Panc1 (cell line): ENCODE measurements around the gene NEURL1B. TPM values are rescaled to one million over a fixed set of nuclear protein-coding genes. Genes with fewer than 3 reads are reported as not detected.

ENCODE experiments used
- ATAC-seq: fragments of 200-7000 bp; cut with Tn5 transposase; 2 replicates; pipeline ENCODE4 v1.9.1; 2020; ENCODE audit warnings: mild to moderate bottlenecking, moderate library complexity
- BruUV-seq: library from RNA; stranded (reverse); fragments of 400-500 nt; replicated peaks from 2 replicates; lab custom pipeline; 2021; lab: Mats Ljungman, UMichigan
- CTCF ChIA-PET: fragments of 300-600 bp; sonication (Branson Sonifier 250); formaldehyde crosslinking; loops from one replicate; lab custom pipeline; 2022; ENCODE audit warnings: antibody characterized with exemption; lab: Charles Lee
- POLR2A ChIA-PET: fragments of 300-600 bp; sonication (Branson Sonifier 250); formaldehyde crosslinking; loops from one replicate; lab custom pipeline; 2022; ENCODE audit warnings: antibody characterized with exemption; lab: Charles Lee
- DNase-seq: peaks from one replicate; pipeline ENCODE4 v3.0.0-alpha.2; 2010; ENCODE audit warnings: low read depth, low spot score
- H3K27ac ChIP-seq: 2 replicates; pipeline ENCODE4 v1.5.1; 2011; ENCODE audit warnings: mild to moderate bottlenecking, low read length, inconsistent platforms
- H3K27me3 ChIP-seq: fragments of 200-500 bp; sonication (Bioruptor generic); 2 replicates; pipeline ENCODE4 v1.6.0; 2014; ENCODE audit warnings: low read length, inconsistent platforms; ENCODE audit not compliant: control insufficient read depth, insufficient read depth
- H3K36me3 ChIP-seq: fragments of 200-500 bp; sonication (Bioruptor generic); 2 replicates; pipeline ENCODE4 v1.5.1; 2014; ENCODE audit warnings: inconsistent platforms, mild to moderate bottlenecking, low read length, moderate library complexity; ENCODE audit not compliant: control insufficient read depth, insufficient read depth
- H3K4me1 ChIP-seq: 2 replicates; pipeline ENCODE4 v1.5.1; 2011; ENCODE audit warnings: inconsistent platforms, mild to moderate bottlenecking, low read length, moderate library complexity; ENCODE audit not compliant: control insufficient read depth, insufficient read depth
- H3K4me3 ChIP-seq, 2 experiments: 2 replicates each; pipeline ENCODE4 v1.5.1; 2011 to 2012; ENCODE audit warnings: low read depth in 2 of 2, low read length in 2 of 2, mild to moderate bottlenecking in 2 of 2, inconsistent platforms in 1 of 2, moderate library complexity in 1 of 2
- H3K9me3 ChIP-seq: fragments of 200-500 bp; sonication (Bioruptor generic); 2 replicates; pipeline ENCODE4 v1.5.1; 2014; ENCODE audit warnings: low read depth, mild to moderate bottlenecking, inconsistent platforms, low read length, moderate library complexity; ENCODE audit not compliant: control insufficient read depth, insufficient read depth
- POLR2AphosphoS5 ChIP-seq: IDR thresholded peaks from 2 replicates; pipeline ENCODE4 v1.6.1; 2012; ENCODE audit warnings: mild to moderate bottlenecking, low read depth, low read length, moderate library complexity
- SIN3A ChIP-seq: IDR thresholded peaks from 2 replicates; pipeline ENCODE4 v1.6.1; 2012; ENCODE audit warnings: low read depth, mild to moderate bottlenecking, low read length, moderate library complexity, borderline replicate concordance; ENCODE audit not compliant: insufficient read depth
- TCF7L2 ChIP-seq: IDR thresholded peaks from 2 replicates; pipeline ENCODE4 v1.6.1; 2011; ENCODE audit warnings: mild to moderate bottlenecking, low read depth, low read length, inconsistent platforms
- in situ Hi-C: cut with HindIII; loops from 2 replicates; pipeline ENCODE4 v1.10.0; 2016; ENCODE audit warnings: low sequenced_read_pairs, low pct_unique_long_range_greater_than_20kb
- intact Hi-C: fragments of 100-400 bp; cut with micrococcal nuclease; formaldehyde crosslinking; loops from one replicate; pipeline ENCODE4 v1.10.0; 2022; ENCODE audit not compliant: unreplicated experiment
- total RNA-seq: library from RNA; stranded (reverse); gene quantifications from one replicate; pipeline ENCODE4 v1.2.1, GENCODE V29; 2021; ENCODE audit not compliant: unreplicated experiment
- TF ChIP-seq, protein P1 (sequence below), 2 experiments: IDR thresholded peaks; 2 replicates each; pipeline ENCODE4 v1.6.1; 2011 to 2012; ENCODE audit warnings: low read depth in 2 of 2, control low read depth in 1 of 2, low read length in 1 of 2, mild to moderate bottlenecking in 1 of 2, moderate library complexity in 1 of 2; ENCODE audit not compliant: insufficient read depth in 1 of 2
- TF ChIP-seq, protein P2 (sequence below): fragments of 450-650 bp; IDR thresholded peaks from 2 replicates; pipeline ENCODE4 v1.5.1; 2017; ENCODE audit warnings: mild to moderate bottlenecking

Gene NEURL1B
- total RNA-seq, 1 experiment from 2014 or later: 5.3 TPM

DNA sequence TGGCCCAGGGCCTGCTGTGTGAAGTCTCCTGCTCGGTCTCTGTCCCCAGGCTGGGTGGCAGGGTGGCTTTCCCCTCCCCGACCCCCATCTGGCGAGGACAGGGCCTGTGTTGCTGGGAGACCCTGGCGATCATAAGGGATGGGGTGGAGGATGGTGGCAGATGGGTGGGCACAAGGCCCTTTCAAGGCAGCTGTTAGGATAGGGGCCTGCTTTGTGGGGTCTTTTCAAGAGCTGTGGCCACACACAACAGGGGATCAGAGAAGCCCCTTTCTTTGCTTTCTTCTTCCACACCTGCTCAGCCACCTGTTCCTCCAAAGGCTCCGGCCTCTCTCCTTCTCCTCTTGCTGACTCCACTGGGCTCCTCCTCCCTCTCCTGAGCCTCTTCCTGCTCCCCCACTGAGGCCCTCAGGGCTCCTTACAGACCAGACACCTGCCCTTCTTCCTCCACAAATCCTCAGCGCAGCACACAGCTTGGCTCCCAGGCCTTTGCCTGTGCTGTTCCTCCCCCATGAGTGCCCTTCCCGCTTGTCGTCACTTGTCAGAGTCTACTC, 15.0 kb upstream of the NEURL1B start:
- no peaks in the 10 kb centered on the region for H3K36me3 ChIP-seq
- H3K9me3 ChIP-seq: no peaks in the 10 kb centered on the region
- H3K4me1 ChIP-seq: no peaks in the 10 kb centered on the region
- in situ Hi-C loops: no loop called here
- ChIA-PET POLR2A (interaction anchor here (0.6 kb wide), 1 partner anchor 1188 kb away, joined by 13 read pairs; no protein-coding TSS in a partner anchor), CTCF (no interaction called here)
- TF ChIP-seq POLR2AphosphoS5: no peak
- no peak for TF ChIP-seq TCF7L2
- no peak for TF ChIP-seq SIN3A
- TF ChIP-seq, protein P1, sequence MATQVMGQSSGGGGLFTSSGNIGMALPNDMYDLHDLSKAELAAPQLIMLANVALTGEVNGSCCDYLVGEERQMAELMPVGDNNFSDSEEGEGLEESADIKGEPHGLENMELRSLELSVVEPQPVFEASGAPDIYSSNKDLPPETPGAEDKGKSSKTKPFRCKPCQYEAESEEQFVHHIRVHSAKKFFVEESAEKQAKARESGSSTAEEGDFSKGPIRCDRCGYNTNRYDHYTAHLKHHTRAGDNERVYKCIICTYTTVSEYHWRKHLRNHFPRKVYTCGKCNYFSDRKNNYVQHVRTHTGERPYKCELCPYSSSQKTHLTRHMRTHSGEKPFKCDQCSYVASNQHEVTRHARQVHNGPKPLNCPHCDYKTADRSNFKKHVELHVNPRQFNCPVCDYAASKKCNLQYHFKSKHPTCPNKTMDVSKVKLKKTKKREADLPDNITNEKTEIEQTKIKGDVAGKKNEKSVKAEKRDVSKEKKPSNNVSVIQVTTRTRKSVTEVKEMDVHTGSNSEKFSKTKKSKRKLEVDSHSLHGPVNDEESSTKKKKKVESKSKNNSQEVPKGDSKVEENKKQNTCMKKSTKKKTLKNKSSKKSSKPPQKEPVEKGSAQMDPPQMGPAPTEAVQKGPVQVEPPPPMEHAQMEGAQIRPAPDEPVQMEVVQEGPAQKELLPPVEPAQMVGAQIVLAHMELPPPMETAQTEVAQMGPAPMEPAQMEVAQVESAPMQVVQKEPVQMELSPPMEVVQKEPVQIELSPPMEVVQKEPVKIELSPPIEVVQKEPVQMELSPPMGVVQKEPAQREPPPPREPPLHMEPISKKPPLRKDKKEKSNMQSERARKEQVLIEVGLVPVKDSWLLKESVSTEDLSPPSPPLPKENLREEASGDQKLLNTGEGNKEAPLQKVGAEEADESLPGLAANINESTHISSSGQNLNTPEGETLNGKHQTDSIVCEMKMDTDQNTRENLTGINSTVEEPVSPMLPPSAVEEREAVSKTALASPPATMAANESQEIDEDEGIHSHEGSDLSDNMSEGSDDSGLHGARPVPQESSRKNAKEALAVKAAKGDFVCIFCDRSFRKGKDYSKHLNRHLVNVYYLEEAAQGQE (IDR thresholded peaks at IDR 0.05; ENCODE audit: insufficient read depth in 1 of 2, low read depth in 2 of 2, low read length in 1 of 2): no peak
- TF ChIP-seq, protein P2, sequence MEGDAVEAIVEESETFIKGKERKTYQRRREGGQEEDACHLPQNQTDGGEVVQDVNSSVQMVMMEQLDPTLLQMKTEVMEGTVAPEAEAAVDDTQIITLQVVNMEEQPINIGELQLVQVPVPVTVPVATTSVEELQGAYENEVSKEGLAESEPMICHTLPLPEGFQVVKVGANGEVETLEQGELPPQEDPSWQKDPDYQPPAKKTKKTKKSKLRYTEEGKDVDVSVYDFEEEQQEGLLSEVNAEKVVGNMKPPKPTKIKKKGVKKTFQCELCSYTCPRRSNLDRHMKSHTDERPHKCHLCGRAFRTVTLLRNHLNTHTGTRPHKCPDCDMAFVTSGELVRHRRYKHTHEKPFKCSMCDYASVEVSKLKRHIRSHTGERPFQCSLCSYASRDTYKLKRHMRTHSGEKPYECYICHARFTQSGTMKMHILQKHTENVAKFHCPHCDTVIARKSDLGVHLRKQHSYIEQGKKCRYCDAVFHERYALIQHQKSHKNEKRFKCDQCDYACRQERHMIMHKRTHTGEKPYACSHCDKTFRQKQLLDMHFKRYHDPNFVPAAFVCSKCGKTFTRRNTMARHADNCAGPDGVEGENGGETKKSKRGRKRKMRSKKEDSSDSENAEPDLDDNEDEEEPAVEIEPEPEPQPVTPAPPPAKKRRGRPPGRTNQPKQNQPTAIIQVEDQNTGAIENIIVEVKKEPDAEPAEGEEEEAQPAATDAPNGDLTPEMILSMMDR: no peak
- BruUV-seq: no TSS peak
- ATAC-seq: no peak
- intact Hi-C loops: no loop called here
- DNase-seq: no peak
- H3K27ac ChIP-seq: no peak overlapping the region
- H3K4me3 ChIP-seq: no peak overlapping the region
- H3K27me3 ChIP-seq: no peaks in the 10 kb centered on the region; the same call in 1 of the 2 replicates

DNA sequence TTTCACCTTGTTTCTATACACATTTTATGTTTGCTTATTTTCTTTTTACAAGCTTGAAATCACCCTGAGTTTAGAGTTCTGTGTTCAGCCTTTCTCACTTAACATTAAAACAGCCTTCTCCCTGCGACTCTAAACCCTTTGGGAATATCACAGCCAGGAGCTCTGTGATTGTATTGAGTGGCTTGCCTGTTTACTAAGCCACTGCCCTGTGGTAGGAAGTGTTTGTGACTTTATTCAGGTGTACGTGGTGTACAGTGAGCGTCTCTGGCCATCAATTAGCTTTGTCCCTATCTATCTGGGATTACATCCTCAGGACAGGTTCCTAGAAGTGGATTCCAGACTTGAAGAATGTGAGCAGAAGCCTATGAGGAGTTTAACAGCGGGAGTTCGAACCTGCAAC, 11.0 kb upstream of the NEURL1B start:
- POLR2A ChIA-PET: no interaction called here
- intact Hi-C loops (no loop called here), in situ Hi-C loops (no loop called here)
- no TSS peak for BruUV-seq
- H3K27ac ChIP-seq: no peak overlapping the region
- H3K4me3 ChIP-seq: no peak overlapping the region
- ATAC-seq (no peak), DNase-seq (no peak)
- H3K27me3 ChIP-seq: no peaks in the 10 kb centered on the region; the same call in 1 of the 2 replicates
- H3K4me1 ChIP-seq: no peaks in the 10 kb centered on the region
- TF ChIP-seq TCF7L2 (no peak), SIN3A (no peak), POLR2AphosphoS5 (no peak)
- TF ChIP-seq, protein P2: no peak
- TF ChIP-seq, protein P1 (IDR thresholded peaks at IDR 0.05; ENCODE audit: insufficient read depth in 1 of 2, low read depth in 2 of 2, low read length in 1 of 2): no peak
- no peaks in the 10 kb centered on the region for H3K9me3 ChIP-seq
- no peaks in the 10 kb centered on the region for H3K36me3 ChIP-seq
- CTCF ChIA-PET: no interaction called here
